Measurements from ENCODE around the gene CBLC. TPM values are rescaled to one million over a fixed set of nuclear protein-coding genes. Genes with fewer than 3 reads are reported as not detected.
A peak's percentile ranks its signal among the peaks of the same experiment; 100 is the strongest.

Gene CBLC
- total RNA-seq (2014; rRNA removed) (25.4 and 26.4 TPM in 2 replicates), Bru-seq, nascent RNA (percentile 60 among the genes with signal in this experiment), BruChase-seq, experiment 1, labeled RNA remaining after a 6-hour chase (percentile 62 among the genes with signal in this experiment), BruChase-seq, experiment 2, labeled RNA remaining after a 2-hour chase (percentile 52 among the genes with signal in this experiment)
- long read RNA-seq, transcript CBLC-201 (11 exons, 1,579 nt), result major isoform, 9 of 18 reads
- long read RNA-seq, partial matches to known transcripts, result 2 of 18 reads
- long read RNA-seq, other reads (novel, unspliced or antisense), result 5 of 18 reads

- H3K27ac ChIP-seq (ENCODE audit: low read length), result peak within 1 kb of the TSS; percentile 81
- peak; percentile 76 for ATAC-seq
- ChIA-PET CTCF (interaction anchor here (0.6 kb wide), 1 partner anchor 1031 kb away, joined by 3 read pairs; no protein-coding TSS in a partner anchor), POLR2A (ENCODE audit: unreplicated experiment) (no interaction called here)
- H3K9me3 ChIP-seq (ENCODE audit: low read length), result no peaks in the 10 kb centered on the region
- peak within 1 kb of the TSS; percentile 80 for H3K9ac ChIP-seq (ENCODE audit: low read length)
- H3K4me1 ChIP-seq (ENCODE audit: insufficient read depth, low read length), result peaks cover 41% of the 10 kb centered on the region
- H3K36me3 ChIP-seq (ENCODE audit: low read depth, low read length), result no peaks in the 10 kb centered on the region
- H3K9me2 ChIP-seq (replicated peaks; ENCODE audit: low read length), result no peaks in the 10 kb centered on the region
- peak within 1 kb of the TSS; percentile 87 for H3K4me2 ChIP-seq (ENCODE audit: low read length)
- no peak for TF ChIP-seq EZH2 (IDR thresholded peaks at IDR 0.05; ENCODE audit: low read length, unreplicated experiment)
- TF ChIP-seq EZH2phosphoT487 (IDR thresholded peaks at IDR 0.05; ENCODE audit: borderline replicate concordance, low read length), result no peak
- TF ChIP-seq, protein P1, sequence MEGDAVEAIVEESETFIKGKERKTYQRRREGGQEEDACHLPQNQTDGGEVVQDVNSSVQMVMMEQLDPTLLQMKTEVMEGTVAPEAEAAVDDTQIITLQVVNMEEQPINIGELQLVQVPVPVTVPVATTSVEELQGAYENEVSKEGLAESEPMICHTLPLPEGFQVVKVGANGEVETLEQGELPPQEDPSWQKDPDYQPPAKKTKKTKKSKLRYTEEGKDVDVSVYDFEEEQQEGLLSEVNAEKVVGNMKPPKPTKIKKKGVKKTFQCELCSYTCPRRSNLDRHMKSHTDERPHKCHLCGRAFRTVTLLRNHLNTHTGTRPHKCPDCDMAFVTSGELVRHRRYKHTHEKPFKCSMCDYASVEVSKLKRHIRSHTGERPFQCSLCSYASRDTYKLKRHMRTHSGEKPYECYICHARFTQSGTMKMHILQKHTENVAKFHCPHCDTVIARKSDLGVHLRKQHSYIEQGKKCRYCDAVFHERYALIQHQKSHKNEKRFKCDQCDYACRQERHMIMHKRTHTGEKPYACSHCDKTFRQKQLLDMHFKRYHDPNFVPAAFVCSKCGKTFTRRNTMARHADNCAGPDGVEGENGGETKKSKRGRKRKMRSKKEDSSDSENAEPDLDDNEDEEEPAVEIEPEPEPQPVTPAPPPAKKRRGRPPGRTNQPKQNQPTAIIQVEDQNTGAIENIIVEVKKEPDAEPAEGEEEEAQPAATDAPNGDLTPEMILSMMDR (conservative IDR thresholded peaks at IDR 0.05; ENCODE audit: low read depth, low read length), result peak; percentile 42; the same call in 1 of the 2 replicates
- peak within 1 kb of the TSS; percentile 73 for H2AFZ ChIP-seq (ENCODE audit: low read length)
- peaks cover 29% of the 10 kb centered on the region for H3K79me2 ChIP-seq (ENCODE audit: low read length)
- no peaks in the 10 kb centered on the region for H4K20me1 ChIP-seq (ENCODE audit: low read length)
- peak; percentile 88 for DNase-seq
- H3K27me3 ChIP-seq (ENCODE audit: low read length), result no peaks in the 10 kb centered on the region
- peak within 1 kb of the TSS; percentile 78 for H3K4me3 ChIP-seq (ENCODE audit: low read length)
- intact Hi-C loops (cut with micrococcal nuclease), result no loop called here
- no peaks in the 10 kb centered on the region for H3F3A ChIP-seq (ENCODE audit: low read length, unreplicated experiment)
- no TSS peak for BruUV-seq (replicated peaks)
Measured at GRCh38 chr19:44777715-44778347, at the start of gene CBLC. Gene CBLC, plus strand, starts transcription at chr19:44777890. Its CDS starts 42 bp downstream, at chr19:44777932.

DNA sequence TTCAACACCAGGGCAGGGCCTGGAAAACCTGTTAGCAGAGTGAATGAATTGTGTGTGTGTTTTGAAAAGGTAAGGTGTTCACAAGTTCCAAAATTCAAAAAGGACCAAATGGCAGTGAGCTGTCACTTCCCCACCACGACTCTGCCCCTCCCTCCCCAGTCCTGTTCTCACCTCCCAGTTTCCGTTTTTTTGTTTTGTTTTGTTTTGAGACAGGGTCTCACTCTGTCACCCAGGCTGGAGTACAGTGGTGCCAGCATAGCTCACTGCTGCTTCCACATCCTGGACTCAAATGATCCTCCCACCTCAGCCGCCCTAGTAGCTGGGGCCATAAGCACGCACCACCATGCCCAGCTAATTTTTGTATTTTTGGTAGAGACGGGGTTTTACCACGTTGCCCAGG is 49.5 kb upstream of the CBLC start:
- Histone ChIP-seq H3K4me2 (ENCODE audit: low read length) (no peak overlapping the region), H3K9me3 (ENCODE audit: low read length) (no peaks in the 10 kb centered on the region), H2AFZ (ENCODE audit: low read length) (no peak overlapping the region), H3K36me3 (ENCODE audit: low read depth, low read length) (no peaks in the 10 kb centered on the region), H3K9me2 (replicated peaks; ENCODE audit: low read length) (no peaks in the 10 kb centered on the region), H3F3A (ENCODE audit: low read length, unreplicated experiment) (no peaks in the 10 kb centered on the region), H4K20me1 (ENCODE audit: low read length) (no peaks in the 10 kb centered on the region), H3K4me1 (ENCODE audit: insufficient read depth, low read length) (peaks cover 23% of the 10 kb centered on the region), H3K27me3 (ENCODE audit: low read length) (no peaks in the 10 kb centered on the region), H3K4me3 (ENCODE audit: low read length) (no peak overlapping the region), H3K27ac (ENCODE audit: low read length) (no peak overlapping the region), H3K79me2 (ENCODE audit: low read length) (no peaks in the 10 kb centered on the region), H3K9ac (ENCODE audit: low read length) (no peak overlapping the region)
- BruUV-seq (replicated peaks), result no TSS peak
- POLR2A ChIA-PET (ENCODE audit: unreplicated experiment), result no interaction called here
- no peak for DNase-seq
- intact Hi-C loops (cut with micrococcal nuclease), result no loop called here
- TF ChIP-seq, protein P1 (conservative IDR thresholded peaks at IDR 0.05; ENCODE audit: low read depth, low read length), result no peak
- CTCF ChIA-PET, result interaction anchor here (0.8 kb wide), 1 partner anchor 43 kb away, joined by 3 read pairs; no protein-coding TSS in a partner anchor
- ATAC-seq, result no peak

GRCh38 chr19:44729516-44730033 is 48.1 kb upstream of the CBLC start:
- no TSS peak for BruUV-seq (replicated peaks)
- H3K9ac ChIP-seq (ENCODE audit: low read length), result no peak overlapping the region
- no peaks in the 10 kb centered on the region for H3K9me2 ChIP-seq (replicated peaks; ENCODE audit: low read length)
- H3F3A ChIP-seq (ENCODE audit: low read length, unreplicated experiment), result no peaks in the 10 kb centered on the region
- H3K4me2 ChIP-seq (ENCODE audit: low read length), result no peak overlapping the region
- H3K36me3 ChIP-seq (ENCODE audit: low read depth, low read length), result no peaks in the 10 kb centered on the region
- no peak for ATAC-seq
- peaks cover 11% of the 10 kb centered on the region for H3K4me1 ChIP-seq (ENCODE audit: insufficient read depth, low read length)
- DNase-seq, result no peak
- no peaks in the 10 kb centered on the region for H3K79me2 ChIP-seq (ENCODE audit: low read length)
- ChIA-PET POLR2A (ENCODE audit: unreplicated experiment) (interaction anchor here (0.6 kb wide), 1 partner anchor 116 kb away, joined by 19 read pairs; no protein-coding TSS in a partner anchor), CTCF (no interaction called here)
- H2AFZ ChIP-seq (ENCODE audit: low read length), result no peak overlapping the region
- intact Hi-C loops (cut with micrococcal nuclease), result no loop called here
- H3K27ac ChIP-seq (ENCODE audit: low read length), result no peak overlapping the region
- no peaks in the 10 kb centered on the region for H4K20me1 ChIP-seq (ENCODE audit: low read length)
- H3K27me3 ChIP-seq (ENCODE audit: low read length), result no peaks in the 10 kb centered on the region
- no peak overlapping the region for H3K4me3 ChIP-seq (ENCODE audit: low read length)
- TF ChIP-seq, protein P1 (conservative IDR thresholded peaks at IDR 0.05; ENCODE audit: low read depth, low read length), result no peak
- TF ChIP-seq EZH2phosphoT487 (IDR thresholded peaks at IDR 0.05; ENCODE audit: borderline replicate concordance, low read length) (no peak), EZH2 (IDR thresholded peaks at IDR 0.05; ENCODE audit: low read length, unreplicated experiment) (no peak)
- H3K9me3 ChIP-seq (ENCODE audit: low read length), result no peaks in the 10 kb centered on the region
